Body of pancreas (tissue), 4 donors: ENCODE measurements around the gene TNRC18. TPM values are rescaled to one million over a fixed set of nuclear protein-coding genes. Genes with fewer than 3 reads are reported as not detected.
"Not testable (repeated sequence)": the region's sequence is repeated elsewhere in the genome, so short reads cannot be mapped to it uniquely, and the experiment has no call there.

Source experiments
- ATAC-seq: fragments of 150-250 bp; one replicate; pipeline ENCODE4 v1.9.1; 2016
- DNase-seq, 4 donors: peaks; one replicate each; pipeline ENCODE4 v3.0.0-alpha.2; 2019
- H3K27ac ChIP-seq, 4 donors: fragments of 200-600 bp; sonication (generic); 1 replicate in 3 of 4; 2 replicates in 1 of 4; pipeline versions ENCODE4 v1.5.1 to v1.6.1; 2016 to 2019; ENCODE audit warnings: mild to moderate bottlenecking in 1 of 4, mixed read lengths in 1 of 4, moderate library complexity in 1 of 4
- H3K27me3 ChIP-seq, 2 donors: fragments of 200-600 bp; sonication (generic); one replicate each; pipeline ENCODE4 v1.6.0; 2016; ENCODE audit warnings: mild to moderate bottlenecking in 1 of 2
- H3K36me3 ChIP-seq, 2 donors: fragments of 200-600 bp; sonication (generic); replicated peaks in 1 of 2; 2 replicates each; pipeline ENCODE4 v1.5.1; 2016; ENCODE audit warnings: low read depth in 2 of 2; ENCODE audit not compliant: insufficient read depth in 1 of 2
- H3K4me1 ChIP-seq: fragments of 200-600 bp; sonication (generic); one replicate; pipeline ENCODE4 v1.6.0; 2016
- H3K4me3 ChIP-seq, 2 donors: fragments of 200-600 bp; sonication (generic); 1 replicate in 1 of 2; 2 replicates in 1 of 2; pipeline ENCODE4 v1.5.1; 2016 to 2019
- H3K9me3 ChIP-seq, 3 donors: fragments of 200-600 bp; sonication (generic); 1 replicate in 2 of 3; 2 replicates in 1 of 3; pipeline ENCODE4 v1.5.1; 2016
- CTCF ChIP-seq, 7 experiments: fragments of 450-650 bp in 4 of 7; fragments of 200-600 bp in 3 of 7; sonication (generic) in 3 of 7; IDR thresholded peaks; one replicate each; pipeline ENCODE4 v1.5.1; 2016 to 2019; ENCODE audit warnings: antibody characterized with exemption in 7 of 7
- POLR2A ChIP-seq, 3 donors: fragments of 450-650 bp; IDR thresholded peaks; one replicate each; pipeline ENCODE4 v1.6.1; 2016; ENCODE audit warnings: antibody characterized with exemption in 3 of 3, mild to moderate bottlenecking in 2 of 3
- WGBS, 2 donors: methylation state at CpG; one replicate each; pipeline ENCODE4 v1.1.5; 2017; 5-methylcytosine and 5-hydroxymethylcytosine counted together
- intact Hi-C: fragments of 100-400 bp; cut with DNase I; formaldehyde crosslinking; loops from one replicate; pipeline ENCODE4 v1.15.1; 2023
- total RNA-seq, 2 donors: library from RNA; depleted of rRNA; stranded (reverse); fragments of >200 nt; gene quantifications; one replicate each; pipeline ENCODE4 v1.1.0, GENCODE V29; 2016

Gene TNRC18
- total RNA-seq, 2 donors from 2014 or later, result 87.9 to 201 TPM

GRCh38 chr7:5332579-5332978 is 91.1 kb downstream of the TNRC18 start:
- H3K9me3 ChIP-seq, result peaks cover 0 to 6% (median 0%) of the 10 kb centered on the region in 3 donors
- 92 to 94% methylated on average over 7 to 12 of the region's 43 CpGs for WGBS, 2 donors
- H3K4me1 ChIP-seq, result no peaks in the 10 kb centered on the region
- no peaks in the 10 kb centered on the region for H3K27me3 ChIP-seq
- TF ChIP-seq CTCF (IDR thresholded peaks at IDR 0.05) (no peak), POLR2A (IDR thresholded peaks at IDR 0.05) (no peak)
- intact Hi-C loops, result no loop called here
- DNase-seq (no peak), ATAC-seq (no peak)
- no peak overlapping the region for H3K4me3 ChIP-seq
- peaks cover 6 to 10% of the 10 kb centered on the region in 2 donors for H3K36me3 ChIP-seq
- H3K27ac ChIP-seq, result no peak overlapping the region

- WGBS, 2 donors, result 90 to 100% methylated on average over 2 to 3 of the region's 3 CpGs
- peaks cover 0 to 6% of the 10 kb centered on the region in 2 donors for H3K36me3 ChIP-seq
- intact Hi-C loops, result no loop called here
- H3K9me3 ChIP-seq, result no peaks in the 10 kb centered on the region
- TF ChIP-seq CTCF (IDR thresholded peaks at IDR 0.05), result no peak
- no peak for TF ChIP-seq POLR2A (IDR thresholded peaks at IDR 0.05)
- no peak overlapping the region for H3K4me3 ChIP-seq
- no peak for ATAC-seq
- DNase-seq, result no peak
- no peaks in the 10 kb centered on the region for H3K27me3 ChIP-seq
- H3K4me1 ChIP-seq, result no peaks in the 10 kb centered on the region
- H3K27ac ChIP-seq, result no peak overlapping the region
These were observed 93.3 kb downstream of the TNRC18 start for GRCh38 chr7:5330288-5330687.

GRCh38 chr7:5324961-5325360 is 98.7 kb downstream of the TNRC18 start:
- Histone ChIP-seq H3K27me3 (no peaks in the 10 kb centered on the region), H3K4me1 (no peaks in the 10 kb centered on the region), H3K9me3 (no peaks in the 10 kb centered on the region), H3K4me3 (no peak overlapping the region), H3K27ac (no peak overlapping the region), H3K36me3 (peaks cover 11 to 19% of the 10 kb centered on the region in 2 donors)
- intact Hi-C loops, result no loop called here
- WGBS, 2 donors, result 89 to 99% methylated on average over 7 to 10 of the region's 10 CpGs
- DNase-seq, result no peak
- no peak for TF ChIP-seq CTCF (IDR thresholded peaks at IDR 0.05)
- no peak for TF ChIP-seq POLR2A (IDR thresholded peaks at IDR 0.05)
- ATAC-seq, result no peak

- 96 to 98% methylated on average over 11 to 30 of the region's 31 CpGs for WGBS, 2 donors
- DNase-seq, H3K9me3 ChIP-seq, H3K27ac ChIP-seq, ATAC-seq, intact Hi-C loops, H3K4me1 ChIP-seq, H3K27me3 ChIP-seq, H3K4me3 ChIP-seq: not testable (repeated sequence)
- peaks cover 11 to 20% of the 10 kb centered on the region in 2 donors for H3K36me3 ChIP-seq
These were observed 99.5 kb downstream of the TNRC18 start for GRCh38 chr7:5323800-5324781.

- Histone ChIP-seq H3K9me3 (no peaks in the 10 kb centered on the region), H3K4me1 (no peaks in the 10 kb centered on the region), H3K27me3 (no peaks in the 10 kb centered on the region), H3K4me3 (no peak overlapping the region), H3K27ac (no peak overlapping the region), H3K36me3 (peaks cover 11 to 20% of the 10 kb centered on the region in 2 donors)
- 87 to 95% methylated on average over 22 to 28 of the region's 29 CpGs for WGBS, 2 donors
- ATAC-seq (no peak), DNase-seq (no peak)
- intact Hi-C loops, result no loop called here
- no peak for TF ChIP-seq CTCF (IDR thresholded peaks at IDR 0.05)
- TF ChIP-seq POLR2A (IDR thresholded peaks at IDR 0.05), result no peak
These were observed 100.8 kb downstream of the TNRC18 start for GRCh38 chr7:5322621-5323410.
